ENCODE results near the gene PDPR. TPM values are rescaled to one million over a fixed set of nuclear protein-coding genes. Genes with fewer than 3 reads are reported as not detected.
"Not testable (repeated sequence)": the region's sequence is repeated elsewhere in the genome, so short reads cannot be mapped to it uniquely, and the experiment has no call there.

Gene PDPR
- total RNA-seq, 4 donors from 2014 or later, result 30.5 to 55.8 (median 35.9) TPM

- no peaks in the 10 kb centered on the region for H3K27me3 ChIP-seq
- TF ChIP-seq POLR2A (IDR thresholded peaks at IDR 0.05) (no peak), CTCF (IDR thresholded peaks at IDR 0.05) (no peak)
- H3K4me3 ChIP-seq, result no peak overlapping the region
- DNase-seq, result no peak
- no peaks in the 10 kb centered on the region for H3K9me3 ChIP-seq
- peaks cover 0 to 72% (median 4%) of the 10 kb centered on the region in 3 donors for H3K36me3 ChIP-seq
- no peak overlapping the region for H3K27ac ChIP-seq
- H3K4me1 ChIP-seq, result peaks cover 0 to 7% (median 0%) of the 10 kb centered on the region in 4 donors
Observed at GRCh38 chr16:70160821-70161220, 46.7 kb downstream of the PDPR start.

- TF ChIP-seq CTCF (IDR thresholded peaks at IDR 0.05), result no peak
- no peak for TF ChIP-seq POLR2A (IDR thresholded peaks at IDR 0.05)
- no peaks in the 10 kb centered on the region for H3K27me3 ChIP-seq
- no peak overlapping the region for H3K4me3 ChIP-seq
- peaks cover 0 to 67% (median 4%) of the 10 kb centered on the region in 3 donors for H3K36me3 ChIP-seq
- peaks cover 0 to 7% (median 0%) of the 10 kb centered on the region in 4 donors for H3K4me1 ChIP-seq
- no peak for DNase-seq
- no peaks in the 10 kb centered on the region for H3K9me3 ChIP-seq
- H3K27ac ChIP-seq, result no peak overlapping the region
Observed at GRCh38 chr16:70161350-70161749, 47.2 kb downstream of the PDPR start.

- Histone ChIP-seq H3K4me1 (peaks cover 0 to 7% (median 0%) of the 10 kb centered on the region in 4 donors), H3K36me3 (peaks cover 0 to 60% (median 2%) of the 10 kb centered on the region in 3 donors), H3K4me3 (no peak overlapping the region), H3K27ac (no peak overlapping the region), H3K9me3 (no peaks in the 10 kb centered on the region), H3K27me3 (no peaks in the 10 kb centered on the region)
- no peak for DNase-seq
- TF ChIP-seq CTCF (IDR thresholded peaks at IDR 0.05), result no peak
- TF ChIP-seq POLR2A (IDR thresholded peaks at IDR 0.05), result no peak
Observed at GRCh38 chr16:70162041-70162451, 47.9 kb downstream of the PDPR start.

GRCh38 chr16:70163596-70163995, 49.5 kb downstream of the PDPR start:
- no peak for TF ChIP-seq CTCF (IDR thresholded peaks at IDR 0.05)
- TF ChIP-seq POLR2A (IDR thresholded peaks at IDR 0.05), result no peak
- Histone ChIP-seq H3K27me3 (no peaks in the 10 kb centered on the region), H3K4me3 (no peak overlapping the region), H3K27ac (no peak overlapping the region), H3K4me1 (peaks cover 0 to 7% (median 0%) of the 10 kb centered on the region in 4 donors), H3K9me3 (no peaks in the 10 kb centered on the region), H3K36me3 (peaks cover 0 to 44% (median 0%) of the 10 kb centered on the region in 3 donors)
- no peak for DNase-seq

- not testable (repeated sequence) for H3K4me1 ChIP-seq, DNase-seq, H3K27me3 ChIP-seq, H3K9me3 ChIP-seq, H3K4me3 ChIP-seq, H3K27ac ChIP-seq
- H3K36me3 ChIP-seq, result peaks cover 0 to 13% (median 0%) of the 10 kb centered on the region in 3 donors
Observed at GRCh38 chr16:70166688-70167087, 52.6 kb downstream of the PDPR start.

GRCh38 chr16:70173212-70173837, 59.2 kb downstream of the PDPR start, which contains the start of gene CLEC18C:
Gene CLEC18C, plus strand, starts transcription at chr16:70173787. Its CDS starts 492 bp downstream, at chr16:70174279.
- not testable (repeated sequence) for H3K4me1 ChIP-seq, H3K36me3 ChIP-seq, H3K27me3 ChIP-seq, H3K9me3 ChIP-seq, H3K4me3 ChIP-seq, H3K27ac ChIP-seq
- DNase-seq, result peak in 2 of 3 donors; percentile 16 to 30

GRCh38 chr16:70173916-70174315, 59.8 kb downstream of the PDPR start:
- not testable (repeated sequence) for H3K27me3 ChIP-seq, H3K27ac ChIP-seq, H3K36me3 ChIP-seq, DNase-seq, H3K4me1 ChIP-seq, H3K9me3 ChIP-seq, H3K4me3 ChIP-seq

GRCh38 chr16:70174387-70174932, 60.3 kb downstream of the PDPR start:
- not testable (repeated sequence) for H3K4me1 ChIP-seq, H3K36me3 ChIP-seq, H3K4me3 ChIP-seq, H3K27ac ChIP-seq, H3K27me3 ChIP-seq, H3K9me3 ChIP-seq, DNase-seq

GRCh38 chr16:70187858-70188607, 73.9 kb downstream of the PDPR start:
- H3K9me3 ChIP-seq, H3K4me1 ChIP-seq, H3K27me3 ChIP-seq, DNase-seq, H3K36me3 ChIP-seq: not testable (repeated sequence)
- H3K4me3 ChIP-seq, result peak overlapping the region; percentile 17 to 55 (median 34)
- H3K27ac ChIP-seq, result peak overlapping the region in 2 of 4 donors; percentile 52 to 61

- H3K36me3 ChIP-seq, H3K27me3 ChIP-seq, H3K9me3 ChIP-seq, H3K4me1 ChIP-seq: not testable (repeated sequence)
- peak overlapping the region; percentile 17 to 55 (median 34) for H3K4me3 ChIP-seq
- DNase-seq, result peak in 1 of 3 donors; percentile 41
- H3K27ac ChIP-seq, result peak overlapping the region in 2 of 4 donors; percentile 30 to 61
Observed at GRCh38 chr16:70188608-70188915, 74.4 kb downstream of the PDPR start.

All from Peyer's patch (tissue), 4 donors.